ENCODE data around the gene NYAP1. TPM values are rescaled to one million over a fixed set of nuclear protein-coding genes. Genes with fewer than 3 reads are reported as not detected.
A peak's percentile ranks its signal among the peaks of the same experiment; 100 is the strongest.
"Not testable (repeated sequence)": the region's sequence is repeated elsewhere in the genome, so short reads cannot be mapped to it uniquely, and the experiment has no call there.

Gene NYAP1
- total RNA-seq, 1 donor from 2014 or later: 2.5 TPM

DNA sequence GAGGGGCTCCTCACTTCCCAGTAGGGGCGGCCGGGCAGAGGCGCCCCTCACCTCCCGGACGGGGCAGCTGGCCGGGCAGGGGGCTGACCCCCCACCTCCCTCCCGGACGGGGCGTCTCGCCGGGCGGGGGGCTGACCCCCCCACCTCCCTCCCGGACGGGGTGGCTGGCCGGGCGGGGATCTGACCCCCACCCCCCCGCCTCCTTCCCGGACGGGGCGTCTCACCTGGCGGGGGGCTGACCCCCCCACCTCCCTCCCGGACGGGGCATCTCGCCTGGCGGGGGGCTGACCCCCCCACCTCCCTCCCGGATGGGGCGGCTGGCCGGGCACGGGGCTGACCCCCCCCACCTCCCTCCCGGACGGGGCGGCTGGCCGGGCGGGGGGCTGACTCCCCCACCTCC, 39.5 kb downstream of the NYAP1 start:
- not testable (repeated sequence) for FAIRE-seq; DNase-seq (ENCODE audit: low read depth); H3K9me3 ChIP-seq (ENCODE audit: insufficient read depth, low read depth, low read length)

DNA sequence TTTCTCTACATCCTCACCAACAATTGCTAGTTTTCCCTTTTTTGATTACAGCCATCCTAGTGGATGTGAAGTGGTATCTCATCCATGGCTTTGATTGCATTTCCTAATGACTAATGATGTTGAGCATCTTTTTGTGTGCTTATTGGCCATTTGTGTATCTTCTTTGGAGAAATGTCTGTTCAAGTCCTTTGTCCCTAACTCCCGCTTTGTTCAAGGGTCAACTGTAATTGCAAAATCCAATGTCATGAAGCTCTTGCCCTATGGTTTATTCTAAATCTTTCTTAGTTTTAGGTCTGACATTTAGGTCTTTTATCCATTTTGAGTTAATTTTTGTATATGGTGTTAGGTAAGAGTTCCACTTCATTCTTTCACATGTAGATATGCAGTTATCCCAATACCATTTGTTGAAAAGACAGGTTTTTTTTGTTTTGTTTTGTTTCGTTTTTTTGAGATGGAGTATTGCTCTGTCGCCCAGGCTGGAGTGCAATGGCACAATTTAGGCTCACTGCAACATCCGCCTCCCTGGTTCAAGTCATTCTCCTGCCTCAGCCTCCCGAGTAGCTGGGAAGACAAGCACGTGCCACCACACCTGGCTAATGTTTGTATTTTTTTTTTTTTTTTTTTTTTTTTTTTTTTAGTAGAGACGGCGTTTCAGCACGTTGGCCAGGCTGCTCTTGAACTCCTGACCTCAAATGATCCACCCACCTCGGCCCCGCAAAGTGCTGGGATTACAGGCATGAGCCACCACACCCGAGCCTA, 44.6 kb downstream of the NYAP1 start:
- not testable (repeated sequence) for H3K4me1 Mint-ChIP-seq (ENCODE audit: low read depth, unreplicated experiment); H3K27me3 ChIP-seq (ENCODE audit: insufficient read depth, low read length); H3K4me3 Mint-ChIP-seq (ENCODE audit: unreplicated experiment); H3K27ac Mint-ChIP-seq (ENCODE audit: unreplicated experiment); H3K9me3 ChIP-seq (ENCODE audit: insufficient read depth, low read depth, low read length); H3K4me1 ChIP-seq (ENCODE audit: insufficient read depth, low read length); H3K27ac ChIP-seq (ENCODE audit: low read depth, low read length); H3K79me2 ChIP-seq (ENCODE audit: insufficient read depth, low read length); FAIRE-seq; H3K9me3 Mint-ChIP-seq (ENCODE audit: unreplicated experiment); H4K20me1 ChIP-seq (ENCODE audit: insufficient read depth, low read length); H2AFZ ChIP-seq (ENCODE audit: low read depth, low read length); H3K36me3 Mint-ChIP-seq (ENCODE audit: low read depth, unreplicated experiment); H3K27me3 Mint-ChIP-seq (ENCODE audit: low read depth, unreplicated experiment); DNase-seq (ENCODE audit: low read depth); H3K9ac ChIP-seq (ENCODE audit: low read length); H3K4me2 ChIP-seq (ENCODE audit: low read length); H3K36me3 ChIP-seq (ENCODE audit: insufficient read depth, low read length); H3K4me3 ChIP-seq (ENCODE audit: insufficient read depth, low read depth, low read length)

More for the DNA sequence above, 39.5 kb downstream of the NYAP1 start:
- H4K20me1 ChIP-seq (ENCODE audit: insufficient read depth, low read length); H3K4me3 Mint-ChIP-seq (ENCODE audit: unreplicated experiment); H3K4me3 ChIP-seq (ENCODE audit: insufficient read depth, low read depth, low read length); H3K4me1 Mint-ChIP-seq (ENCODE audit: low read depth, unreplicated experiment); H3K4me2 ChIP-seq (ENCODE audit: low read length); H3K27ac ChIP-seq (ENCODE audit: low read depth, low read length); H3K9me3 Mint-ChIP-seq (ENCODE audit: unreplicated experiment); H3K9ac ChIP-seq (ENCODE audit: low read length); H3K27me3 Mint-ChIP-seq (ENCODE audit: low read depth, unreplicated experiment); H3K36me3 Mint-ChIP-seq (ENCODE audit: low read depth, unreplicated experiment); H3K27me3 ChIP-seq (ENCODE audit: insufficient read depth, low read length); H2AFZ ChIP-seq (ENCODE audit: low read depth, low read length); H3K36me3 ChIP-seq (ENCODE audit: insufficient read depth, low read length); H3K79me2 ChIP-seq (ENCODE audit: insufficient read depth, low read length); H3K27ac Mint-ChIP-seq (ENCODE audit: unreplicated experiment); H3K4me1 ChIP-seq (ENCODE audit: insufficient read depth, low read length): not testable (repeated sequence)

DNA sequence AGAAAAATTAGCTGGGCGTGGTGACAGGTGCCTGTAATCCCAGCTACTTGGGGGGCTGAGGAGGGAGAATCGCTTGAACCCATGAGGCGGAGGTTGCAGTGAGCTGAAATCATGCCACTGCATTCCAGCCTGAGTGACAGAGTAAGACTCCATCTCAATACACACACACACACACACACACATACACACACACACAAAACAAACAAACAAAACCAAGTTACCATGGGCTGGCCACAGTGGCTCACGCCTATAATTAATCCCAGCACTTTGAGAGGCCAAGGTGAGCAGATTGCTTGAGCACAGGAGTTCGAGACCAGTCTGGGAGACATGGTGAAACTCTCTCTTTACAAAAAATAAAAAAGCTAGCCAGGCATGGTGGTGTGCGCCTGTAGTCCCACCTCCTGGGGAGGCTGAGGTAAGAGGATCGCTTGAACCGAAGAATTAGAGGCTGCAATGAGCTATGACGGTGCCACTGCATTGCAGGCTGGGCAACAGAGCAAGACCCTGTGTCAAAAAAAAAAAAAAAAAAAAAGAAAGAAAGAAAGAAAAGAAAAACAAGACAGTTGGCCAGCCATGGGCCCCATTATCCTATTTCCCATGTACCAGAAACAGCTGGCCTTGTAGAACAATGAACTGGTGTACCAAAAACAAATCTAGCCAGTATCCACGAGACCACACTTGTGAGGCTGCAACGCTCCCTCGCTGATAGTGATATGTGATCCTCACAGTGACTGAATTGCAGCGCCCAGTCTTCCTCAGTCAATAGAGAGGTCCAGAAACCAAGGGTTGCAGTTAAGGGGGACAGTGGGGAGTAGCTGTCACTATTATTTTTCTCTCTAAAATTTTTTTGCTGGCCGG, 48.7 kb downstream of the NYAP1 start:
- FAIRE-seq (no peak), DNase-seq (ENCODE audit: low read depth) (no peak)

DNA sequence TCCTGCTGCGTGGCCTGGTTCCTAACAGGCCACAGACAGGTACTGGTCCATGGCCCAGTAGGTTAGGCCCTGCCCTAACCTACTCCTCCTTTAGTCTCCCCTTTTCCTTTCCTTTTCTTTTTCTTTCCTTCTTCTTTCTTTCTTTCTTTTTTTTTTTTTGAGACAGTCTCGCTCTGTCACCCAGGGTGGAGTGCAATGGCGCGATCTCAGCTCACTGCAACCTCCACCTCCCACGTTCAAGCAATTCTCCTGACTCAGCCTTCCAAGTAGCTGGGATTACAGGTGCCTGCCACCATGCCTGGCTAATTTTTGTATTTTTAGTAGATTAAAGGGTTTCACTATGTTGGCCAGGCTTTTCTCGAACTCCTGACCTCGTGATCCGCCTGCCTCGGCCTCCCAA, 52.3 kb downstream of the NYAP1 start:
- not testable (repeated sequence) for H3K36me3 Mint-ChIP-seq (ENCODE audit: low read depth, unreplicated experiment); FAIRE-seq; H3K4me3 ChIP-seq (ENCODE audit: insufficient read depth, low read depth, low read length)

More for the DNA sequence above, 48.7 kb downstream of the NYAP1 start:
- TF ChIP-seq, protein P1, sequence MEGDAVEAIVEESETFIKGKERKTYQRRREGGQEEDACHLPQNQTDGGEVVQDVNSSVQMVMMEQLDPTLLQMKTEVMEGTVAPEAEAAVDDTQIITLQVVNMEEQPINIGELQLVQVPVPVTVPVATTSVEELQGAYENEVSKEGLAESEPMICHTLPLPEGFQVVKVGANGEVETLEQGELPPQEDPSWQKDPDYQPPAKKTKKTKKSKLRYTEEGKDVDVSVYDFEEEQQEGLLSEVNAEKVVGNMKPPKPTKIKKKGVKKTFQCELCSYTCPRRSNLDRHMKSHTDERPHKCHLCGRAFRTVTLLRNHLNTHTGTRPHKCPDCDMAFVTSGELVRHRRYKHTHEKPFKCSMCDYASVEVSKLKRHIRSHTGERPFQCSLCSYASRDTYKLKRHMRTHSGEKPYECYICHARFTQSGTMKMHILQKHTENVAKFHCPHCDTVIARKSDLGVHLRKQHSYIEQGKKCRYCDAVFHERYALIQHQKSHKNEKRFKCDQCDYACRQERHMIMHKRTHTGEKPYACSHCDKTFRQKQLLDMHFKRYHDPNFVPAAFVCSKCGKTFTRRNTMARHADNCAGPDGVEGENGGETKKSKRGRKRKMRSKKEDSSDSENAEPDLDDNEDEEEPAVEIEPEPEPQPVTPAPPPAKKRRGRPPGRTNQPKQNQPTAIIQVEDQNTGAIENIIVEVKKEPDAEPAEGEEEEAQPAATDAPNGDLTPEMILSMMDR (IDR thresholded peaks at IDR 0.05; ENCODE audit: insufficient read depth, low read depth, low read length): no peak
- no peak for TF ChIP-seq EZH2 (IDR thresholded peaks at IDR 0.05; ENCODE audit: insufficient read depth, low read length)
- Histone ChIP-seq H3K27ac (ENCODE audit: low read depth, low read length) (no peak overlapping the region), H2AFZ (ENCODE audit: low read depth, low read length) (no peak overlapping the region), H3K4me2 (ENCODE audit: low read length) (no peak overlapping the region), H3K9me3 (ENCODE audit: insufficient read depth, low read depth, low read length) (no peaks in the 10 kb centered on the region), H3K36me3 (ENCODE audit: insufficient read depth, low read length) (no peaks in the 10 kb centered on the region), H4K20me1 (ENCODE audit: insufficient read depth, low read length) (no peaks in the 10 kb centered on the region), H3K79me2 (ENCODE audit: insufficient read depth, low read length) (no peaks in the 10 kb centered on the region), H3K4me1 (ENCODE audit: insufficient read depth, low read length) (no peaks in the 10 kb centered on the region), H3K4me3 (ENCODE audit: insufficient read depth, low read depth, low read length) (no peak overlapping the region), H3K27me3 (ENCODE audit: insufficient read depth, low read length) (peaks cover 2% of the 10 kb centered on the region), H3K9ac (ENCODE audit: low read length) (no peak overlapping the region)
- no peaks in the 10 kb centered on the region for H3K36me3 Mint-ChIP-seq (ENCODE audit: low read depth, unreplicated experiment)
- H3K27me3 Mint-ChIP-seq (ENCODE audit: low read depth, unreplicated experiment): peaks cover 7% of the 10 kb centered on the region
- no peaks in the 10 kb centered on the region for H3K9me3 Mint-ChIP-seq (ENCODE audit: unreplicated experiment)
- H3K4me3 Mint-ChIP-seq (ENCODE audit: unreplicated experiment): no peak overlapping the region
- no peaks in the 10 kb centered on the region for H3K4me1 Mint-ChIP-seq (ENCODE audit: low read depth, unreplicated experiment)
- no peak overlapping the region for H3K27ac Mint-ChIP-seq (ENCODE audit: unreplicated experiment)

DNA sequence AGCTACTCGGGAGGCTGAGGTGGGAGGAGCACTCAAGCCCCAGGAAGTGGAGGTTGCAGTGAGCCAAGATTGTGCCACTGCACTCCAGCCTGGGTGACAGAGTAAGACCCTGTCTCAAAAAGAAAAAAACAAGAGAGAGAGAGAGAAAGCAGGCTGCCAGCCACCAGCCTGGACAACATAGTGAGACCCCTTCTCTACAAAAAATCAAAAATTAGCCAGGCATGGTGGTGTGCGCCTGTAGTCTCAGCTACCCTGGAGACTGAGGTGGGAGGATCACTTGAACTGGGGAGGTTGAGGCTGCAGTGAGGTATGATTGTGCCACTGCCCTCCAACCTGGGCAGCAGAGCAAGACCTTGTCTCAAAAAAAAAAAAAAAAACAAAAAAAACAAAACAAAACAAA, 53.0 kb downstream of the NYAP1 start:
- not testable (repeated sequence) for FAIRE-seq; H3K4me2 ChIP-seq (ENCODE audit: low read length); H3K4me1 Mint-ChIP-seq (ENCODE audit: low read depth, unreplicated experiment); H3K4me3 ChIP-seq (ENCODE audit: insufficient read depth, low read depth, low read length); H4K20me1 ChIP-seq (ENCODE audit: insufficient read depth, low read length); H3K9me3 ChIP-seq (ENCODE audit: insufficient read depth, low read depth, low read length); H3K27ac ChIP-seq (ENCODE audit: low read depth, low read length); H3K9ac ChIP-seq (ENCODE audit: low read length); H3K36me3 Mint-ChIP-seq (ENCODE audit: low read depth, unreplicated experiment); H3K27me3 Mint-ChIP-seq (ENCODE audit: low read depth, unreplicated experiment); H3K9me3 Mint-ChIP-seq (ENCODE audit: unreplicated experiment); H3K27me3 ChIP-seq (ENCODE audit: insufficient read depth, low read length); H3K4me3 Mint-ChIP-seq (ENCODE audit: unreplicated experiment); DNase-seq (ENCODE audit: low read depth); H3K36me3 ChIP-seq (ENCODE audit: insufficient read depth, low read length); H2AFZ ChIP-seq (ENCODE audit: low read depth, low read length); H3K27ac Mint-ChIP-seq (ENCODE audit: unreplicated experiment); H3K4me1 ChIP-seq (ENCODE audit: insufficient read depth, low read length); H3K79me2 ChIP-seq (ENCODE audit: insufficient read depth, low read length)

More for the DNA sequence above, 52.3 kb downstream of the NYAP1 start:
- not testable (repeated sequence) for H3K27me3 Mint-ChIP-seq (ENCODE audit: low read depth, unreplicated experiment); H3K4me2 ChIP-seq (ENCODE audit: low read length); H3K9ac ChIP-seq (ENCODE audit: low read length); H3K4me1 Mint-ChIP-seq (ENCODE audit: low read depth, unreplicated experiment); H3K4me1 ChIP-seq (ENCODE audit: insufficient read depth, low read length); H3K27me3 ChIP-seq (ENCODE audit: insufficient read depth, low read length); H3K9me3 ChIP-seq (ENCODE audit: insufficient read depth, low read depth, low read length); H2AFZ ChIP-seq (ENCODE audit: low read depth, low read length); H3K4me3 Mint-ChIP-seq (ENCODE audit: unreplicated experiment); H4K20me1 ChIP-seq (ENCODE audit: insufficient read depth, low read length); H3K9me3 Mint-ChIP-seq (ENCODE audit: unreplicated experiment); H3K27ac ChIP-seq (ENCODE audit: low read depth, low read length); H3K36me3 ChIP-seq (ENCODE audit: insufficient read depth, low read length); DNase-seq (ENCODE audit: low read depth); H3K79me2 ChIP-seq (ENCODE audit: insufficient read depth, low read length)
- peak overlapping the region; percentile 47 for H3K27ac Mint-ChIP-seq (ENCODE audit: unreplicated experiment)
